Keratinocyte (primary cell): ENCODE data around the gene LYPD6. TPM values are rescaled to one million over a fixed set of nuclear protein-coding genes. Genes with fewer than 3 reads are reported as not detected.

Experiments used
- DNase-seq: peaks from one replicate; pipeline ENCODE4 v3.0.0-alpha.2; 2011; ENCODE audit warnings: low read depth, missing footprints, low spot score
- FAIRE-seq: peaks from 2 replicates; lab custom pipeline; 2011; peaks lifted over from hg19 to GRCh38; lab: Jason Lieb, UNC
- H2AFZ ChIP-seq: 2 replicates; pipeline ENCODE4 v1.6.0; 2012; ENCODE audit warnings: low read length, control low read depth, inconsistent platforms; ENCODE audit not compliant: control insufficient read depth
- H3K27ac ChIP-seq: 2 replicates; pipeline ENCODE4 v1.5.1; 2011; ENCODE audit warnings: low read length; ENCODE audit not compliant: control insufficient read depth, insufficient read depth
- H3K27me3 ChIP-seq: 3 replicates; pipeline ENCODE4 v1.6.0; 2011; ENCODE audit warnings: low read length; ENCODE audit not compliant: control insufficient read depth, insufficient read depth; ENCODE audit errors: extremely low read depth
- H3K36me3 ChIP-seq, 2 experiments: 2 replicates in 1 of 2; 3 replicates in 1 of 2; pipeline ENCODE4 v1.5.1; 2011; ENCODE audit warnings: low read length in 2 of 2, mild to moderate bottlenecking in 1 of 2; ENCODE audit not compliant: control insufficient read depth in 2 of 2, insufficient read depth in 2 of 2; ENCODE audit errors: extremely low read depth in 1 of 2
- H3K4me1 ChIP-seq: 3 replicates; pipeline ENCODE4 v1.5.1; 2011; ENCODE audit warnings: low read length; ENCODE audit not compliant: control insufficient read depth, insufficient read depth; ENCODE audit errors: extremely low read depth
- H3K4me2 ChIP-seq: 3 replicates; pipeline ENCODE4 v1.6.0; 2011; ENCODE audit warnings: low read depth, low read length; ENCODE audit not compliant: control insufficient read depth, insufficient read depth; ENCODE audit errors: extremely low read depth
- H3K4me3 ChIP-seq, 3 experiments: fragments of 200-600 bp in 1 of 3; sonication (generic) in 1 of 3; 2 replicates in 2 of 3; 3 replicates in 1 of 3; pipeline ENCODE4 v1.5.1; 2011 to 2016; ENCODE audit warnings: low read length in 3 of 3, mild to moderate bottlenecking in 3 of 3, control low read depth in 2 of 3, inconsistent platforms in 1 of 3, low read depth in 1 of 3, mixed read lengths in 1 of 3, mixed run types in 1 of 3, moderate library complexity in 1 of 3; ENCODE audit not compliant: control insufficient read depth in 2 of 3, insufficient read depth in 2 of 3; ENCODE audit errors: extremely low read depth in 1 of 3
- H3K79me2 ChIP-seq: 2 replicates; pipeline ENCODE4 v1.6.0; 2012; ENCODE audit warnings: low read length; ENCODE audit not compliant: control insufficient read depth, insufficient read depth
- H3K9ac ChIP-seq: 3 replicates; pipeline ENCODE4 v1.6.0; 2011; ENCODE audit warnings: low read length; ENCODE audit not compliant: control insufficient read depth, insufficient read depth; ENCODE audit errors: extremely low read depth
- H3K9me1 ChIP-seq: 3 replicates; pipeline ENCODE4 v1.6.0; 2011; ENCODE audit warnings: low read length; ENCODE audit not compliant: control insufficient read depth, insufficient read depth; ENCODE audit errors: extremely low read depth
- H3K9me3 ChIP-seq: 2 replicates; pipeline ENCODE4 v1.5.1; 2012; ENCODE audit warnings: low read depth, low read length; ENCODE audit not compliant: control insufficient read depth
- H4K20me1 ChIP-seq: 3 replicates; pipeline ENCODE4 v1.6.0; 2011; ENCODE audit warnings: low read length; ENCODE audit not compliant: control insufficient read depth, insufficient read depth; ENCODE audit errors: extremely low read depth
- EZH2 ChIP-seq: IDR thresholded peaks from one replicate; pipeline ENCODE4 v1.6.1; 2012; ENCODE audit warnings: inconsistent platforms, mild to moderate bottlenecking, low read length, moderate library complexity
- dilution Hi-C: fragments of 300-500 bp; cut with MboI; formaldehyde crosslinking; loops from one replicate; pipeline ENCODE4 v1.7.0; 2020; ENCODE audit warnings: low sequenced_read_pairs; ENCODE audit not compliant: extremely low pct_ligation_motif_present
- polyA plus RNA-seq, 5 experiments: library from polyadenylated mRNA; depleted of rRNA in 3 of 5; stranded (reverse) in 3 of 5; stranded (forward) in 1 of 5; unstranded in 1 of 5; fragments of >200 nt; gene quantifications; 1 replicate in 1 of 5; 2 replicates in 3 of 5; 3 replicates in 1 of 5; pipeline versions ENCODE4 v1.2.1 to v1.2.3, GENCODE V29; 2011 to 2012; ENCODE audit warnings: missing spikeins in 2 of 5, low read depth in 1 of 5, low replicate concordance in 1 of 5
- TF ChIP-seq, protein P1 (sequence below), 3 experiments: IDR thresholded peaks in 1 of 3; conservative IDR thresholded peaks in 1 of 3; optimal IDR thresholded peaks in 1 of 3; 2 replicates in 2 of 3; 3 replicates in 1 of 3; pipeline versions ENCODE3 to v1.5.1; 2011; ENCODE audit warnings: low read length in 3 of 3, mild to moderate bottlenecking in 3 of 3, moderate library complexity in 2 of 3, control low read depth in 1 of 3, inconsistent platforms in 1 of 3; ENCODE audit not compliant: insufficient read depth in 2 of 3; ENCODE audit errors: extremely low read depth in 1 of 3

LYPD6 gene
- polyA plus RNA-seq, 1 donor (not counting 4 experiments of a cell fraction or from before 2014, with no cell fraction given), result 3.5 TPM

DNA sequence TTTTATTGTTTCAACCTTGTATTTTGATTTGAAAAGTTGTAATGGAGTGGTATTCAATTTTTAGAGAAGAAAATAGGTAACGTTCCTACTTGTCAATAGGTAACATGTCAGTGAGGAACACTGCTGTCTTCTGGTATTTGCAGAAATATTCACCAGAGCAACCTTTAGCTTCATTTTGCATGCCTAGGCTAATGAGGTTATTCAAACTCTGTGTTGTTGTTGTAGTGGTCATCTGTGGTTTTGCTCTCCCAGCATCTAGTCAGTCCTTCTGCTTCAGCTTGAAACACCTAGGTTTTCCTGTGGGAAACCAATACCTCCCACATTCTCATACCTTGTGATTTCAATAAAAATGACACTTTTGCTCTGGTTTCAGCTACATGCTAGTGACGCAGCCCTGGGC, 98.4 kb downstream of the LYPD6 start:
- H3K27ac ChIP-seq, result no peak overlapping the region
- H3K27me3 ChIP-seq, result no peaks in the 10 kb centered on the region
- H3K4me1 ChIP-seq, result no peaks in the 10 kb centered on the region
- no peaks in the 10 kb centered on the region for H3K9me3 ChIP-seq
- TF ChIP-seq, protein P1, sequence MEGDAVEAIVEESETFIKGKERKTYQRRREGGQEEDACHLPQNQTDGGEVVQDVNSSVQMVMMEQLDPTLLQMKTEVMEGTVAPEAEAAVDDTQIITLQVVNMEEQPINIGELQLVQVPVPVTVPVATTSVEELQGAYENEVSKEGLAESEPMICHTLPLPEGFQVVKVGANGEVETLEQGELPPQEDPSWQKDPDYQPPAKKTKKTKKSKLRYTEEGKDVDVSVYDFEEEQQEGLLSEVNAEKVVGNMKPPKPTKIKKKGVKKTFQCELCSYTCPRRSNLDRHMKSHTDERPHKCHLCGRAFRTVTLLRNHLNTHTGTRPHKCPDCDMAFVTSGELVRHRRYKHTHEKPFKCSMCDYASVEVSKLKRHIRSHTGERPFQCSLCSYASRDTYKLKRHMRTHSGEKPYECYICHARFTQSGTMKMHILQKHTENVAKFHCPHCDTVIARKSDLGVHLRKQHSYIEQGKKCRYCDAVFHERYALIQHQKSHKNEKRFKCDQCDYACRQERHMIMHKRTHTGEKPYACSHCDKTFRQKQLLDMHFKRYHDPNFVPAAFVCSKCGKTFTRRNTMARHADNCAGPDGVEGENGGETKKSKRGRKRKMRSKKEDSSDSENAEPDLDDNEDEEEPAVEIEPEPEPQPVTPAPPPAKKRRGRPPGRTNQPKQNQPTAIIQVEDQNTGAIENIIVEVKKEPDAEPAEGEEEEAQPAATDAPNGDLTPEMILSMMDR (optimal IDR thresholded peaks at IDR 0.05 in 1 of 3, IDR thresholded peaks at IDR 0.05 in 1 of 3, conservative IDR thresholded peaks at IDR 0.05 in 1 of 3; ENCODE audit: extremely low read depth in 1 of 3, insufficient read depth in 2 of 3, low read length in 3 of 3), result no peak
- no peak for TF ChIP-seq EZH2
- no peak overlapping the region for H3K4me2 ChIP-seq
- H4K20me1 ChIP-seq, result no peaks in the 10 kb centered on the region
- DNase-seq, result no peak
- H3K79me2 ChIP-seq, result no peaks in the 10 kb centered on the region
- H3K4me3 ChIP-seq, result no peak overlapping the region
- no peak overlapping the region for H2AFZ ChIP-seq
- FAIRE-seq, result no peak
- dilution Hi-C loops, result no loop called here
- no peaks in the 10 kb centered on the region for H3K36me3 ChIP-seq
- no peak overlapping the region for H3K9ac ChIP-seq
- no peaks in the 10 kb centered on the region for H3K9me1 ChIP-seq

DNA sequence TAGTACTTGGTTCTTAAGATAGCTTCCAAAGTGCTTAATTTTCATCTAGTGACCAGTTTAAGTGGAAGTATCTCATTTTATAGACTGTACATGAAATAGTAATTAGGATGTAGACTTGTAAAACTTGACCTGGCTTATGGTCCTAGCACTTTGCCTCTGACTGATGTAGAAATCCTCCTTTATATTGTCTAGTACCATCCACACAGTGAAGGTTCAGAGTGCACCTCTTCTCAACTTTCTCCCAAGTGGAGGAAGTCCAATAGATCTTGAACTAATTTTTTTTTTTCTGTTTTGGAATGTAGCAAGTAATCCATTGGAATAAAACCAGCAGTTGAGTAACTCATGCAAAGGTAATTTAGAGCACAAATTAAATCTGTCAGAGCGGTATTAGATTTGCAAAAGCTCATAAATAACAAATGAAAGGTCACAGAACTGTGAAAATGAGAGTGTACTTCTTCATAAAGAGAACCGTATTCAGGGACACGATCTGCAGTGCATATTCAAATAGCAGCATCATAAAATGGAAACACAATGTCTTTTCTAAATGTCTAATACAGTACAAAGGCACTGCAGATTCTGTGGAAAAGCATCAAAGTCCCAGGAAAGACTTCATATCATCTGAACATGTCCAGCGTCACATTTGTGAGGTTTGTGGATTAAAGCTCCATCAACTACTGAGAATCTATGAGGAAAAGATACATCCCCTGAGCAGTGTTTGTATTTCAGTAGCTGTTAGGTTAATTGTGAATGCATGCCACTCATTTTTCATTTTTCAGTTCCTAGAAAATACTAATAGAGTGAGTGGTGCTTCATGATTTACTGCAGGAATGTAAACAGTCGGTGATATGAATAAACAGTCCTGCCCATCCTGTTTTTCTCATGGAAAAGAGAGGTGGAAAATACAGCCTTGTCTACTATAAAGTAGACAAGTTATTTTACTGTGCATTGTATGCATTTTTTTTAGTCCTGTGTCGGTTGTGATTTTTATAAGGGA, 100.7 kb downstream of the LYPD6 start:
- dilution Hi-C loops, result no loop called here
- TF ChIP-seq, protein P1 (optimal IDR thresholded peaks at IDR 0.05 in 1 of 3, IDR thresholded peaks at IDR 0.05 in 1 of 3, conservative IDR thresholded peaks at IDR 0.05 in 1 of 3; ENCODE audit: extremely low read depth in 1 of 3, insufficient read depth in 2 of 3, low read length in 3 of 3), result no peak
- TF ChIP-seq EZH2, result no peak
- H3K4me3 ChIP-seq, result no peak overlapping the region
- H3K27ac ChIP-seq, result no peak overlapping the region
- H3K9ac ChIP-seq, result no peak overlapping the region
- H3K9me3 ChIP-seq, result no peaks in the 10 kb centered on the region
- H3K79me2 ChIP-seq, result no peaks in the 10 kb centered on the region
- no peaks in the 10 kb centered on the region for H3K4me1 ChIP-seq
- no peak overlapping the region for H2AFZ ChIP-seq
- no peaks in the 10 kb centered on the region for H4K20me1 ChIP-seq
- H3K27me3 ChIP-seq, result no peaks in the 10 kb centered on the region
- no peaks in the 10 kb centered on the region for H3K36me3 ChIP-seq
- FAIRE-seq, result no peak
- no peak for DNase-seq
- no peaks in the 10 kb centered on the region for H3K9me1 ChIP-seq
- H3K4me2 ChIP-seq, result no peak overlapping the region
